KBM-7 (cell line): ENCODE results near the gene HHIPL2.

ENCODE experiments used
- DNase-seq: peaks from one replicate; pipeline ENCODE4 v3.0.0-alpha.2; 2015
- in situ Hi-C: fragments of 300-500 bp; cut with MboI; formaldehyde crosslinking; loops from 2 replicates; pipeline ENCODE4 v1.14.3; 2020; ENCODE audit warnings: low sequenced_read_pairs, low pct_unique_long_range_greater_than_20kb, mixed read lengths

Gene HHIPL2

DNA sequence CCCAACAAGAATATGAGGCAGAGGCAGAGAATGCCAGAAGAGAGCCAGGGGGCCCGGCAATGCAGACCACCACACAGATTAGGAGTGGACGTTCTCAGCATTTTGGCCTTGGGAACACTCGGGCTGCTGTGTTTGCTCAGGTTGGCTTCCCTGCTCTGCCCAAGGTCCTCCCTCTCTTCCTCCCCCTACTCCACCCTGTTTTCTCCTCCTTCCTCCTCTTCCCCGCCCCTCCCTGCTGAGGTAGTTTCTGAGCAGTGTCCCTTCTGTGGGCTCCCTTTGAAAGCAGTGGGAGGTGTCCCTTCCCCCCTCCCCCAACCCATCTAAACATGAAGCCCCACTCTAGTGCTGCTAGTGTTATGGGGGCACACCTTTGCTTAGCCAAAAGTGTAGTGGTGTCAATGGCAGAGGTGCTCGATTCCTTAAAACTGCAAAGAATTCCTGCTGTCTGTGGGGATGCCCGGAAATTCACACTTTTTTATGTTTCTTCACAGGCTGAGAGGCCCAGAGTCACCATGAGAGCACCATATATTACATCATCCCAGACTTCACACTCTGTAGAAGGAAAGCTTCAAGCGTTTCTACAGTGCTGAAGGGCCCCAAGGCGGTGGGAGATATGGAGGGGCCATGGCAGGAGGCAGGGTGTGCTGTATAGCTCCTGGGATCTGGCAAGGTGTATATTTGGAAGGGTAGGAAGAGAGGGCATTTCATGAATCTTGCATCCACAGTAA is at the start of gene HHIPL2:
Gene HHIPL2, minus strand, starts transcription at position 161 of the 728 bp plus-strand sequence. Its CDS starts 60 bp downstream, at position 101.
- in situ Hi-C loops = no loop called here
- no peak for DNase-seq

DNA sequence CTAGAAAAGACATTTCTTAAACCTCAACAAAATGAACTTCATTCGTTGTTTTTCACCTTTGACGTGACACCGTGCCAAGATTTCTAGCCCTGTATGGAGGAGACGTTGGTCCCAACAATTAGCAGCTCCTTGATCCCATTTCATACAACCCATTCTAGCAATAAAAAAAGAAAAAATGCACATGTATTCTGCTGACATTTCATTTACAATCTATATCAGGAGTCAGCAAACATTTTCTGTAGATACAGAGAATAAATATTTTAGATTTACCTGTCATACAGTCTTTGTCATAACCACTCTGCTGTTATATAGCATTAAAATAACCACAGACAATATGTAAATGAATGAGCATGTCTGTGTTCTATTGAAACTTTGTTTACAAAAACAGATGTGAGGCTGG is 48.8 kb upstream of the HHIPL2 start:
- in situ Hi-C loops = no loop called here
- no peak for DNase-seq

DNA sequence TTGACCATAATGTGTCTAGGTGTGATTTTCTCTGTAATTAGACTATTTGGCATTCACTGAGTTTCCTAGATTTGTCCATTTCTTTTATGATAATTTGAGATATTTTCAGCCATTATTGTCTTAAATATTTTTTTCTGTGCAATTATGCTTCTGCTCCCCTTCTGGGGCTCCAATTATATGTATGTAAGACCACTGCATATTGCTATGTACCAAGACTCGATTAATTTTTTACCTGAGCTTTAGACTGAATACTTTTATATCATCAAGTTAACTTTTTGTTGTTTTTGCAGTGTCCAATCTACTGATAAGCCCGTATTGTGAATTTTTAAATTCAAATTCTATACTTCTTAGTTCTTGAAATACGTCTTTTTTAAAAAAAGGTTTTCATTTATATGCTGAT is 46.9 kb upstream of the HHIPL2 start:
- in situ Hi-C loops = no loop called here
- no peak for DNase-seq

GRCh38 chr1:222592171-222592570 is 44.3 kb upstream of the HHIPL2 start:
- in situ Hi-C loops = no loop called here
- DNase-seq = no peak

DNA sequence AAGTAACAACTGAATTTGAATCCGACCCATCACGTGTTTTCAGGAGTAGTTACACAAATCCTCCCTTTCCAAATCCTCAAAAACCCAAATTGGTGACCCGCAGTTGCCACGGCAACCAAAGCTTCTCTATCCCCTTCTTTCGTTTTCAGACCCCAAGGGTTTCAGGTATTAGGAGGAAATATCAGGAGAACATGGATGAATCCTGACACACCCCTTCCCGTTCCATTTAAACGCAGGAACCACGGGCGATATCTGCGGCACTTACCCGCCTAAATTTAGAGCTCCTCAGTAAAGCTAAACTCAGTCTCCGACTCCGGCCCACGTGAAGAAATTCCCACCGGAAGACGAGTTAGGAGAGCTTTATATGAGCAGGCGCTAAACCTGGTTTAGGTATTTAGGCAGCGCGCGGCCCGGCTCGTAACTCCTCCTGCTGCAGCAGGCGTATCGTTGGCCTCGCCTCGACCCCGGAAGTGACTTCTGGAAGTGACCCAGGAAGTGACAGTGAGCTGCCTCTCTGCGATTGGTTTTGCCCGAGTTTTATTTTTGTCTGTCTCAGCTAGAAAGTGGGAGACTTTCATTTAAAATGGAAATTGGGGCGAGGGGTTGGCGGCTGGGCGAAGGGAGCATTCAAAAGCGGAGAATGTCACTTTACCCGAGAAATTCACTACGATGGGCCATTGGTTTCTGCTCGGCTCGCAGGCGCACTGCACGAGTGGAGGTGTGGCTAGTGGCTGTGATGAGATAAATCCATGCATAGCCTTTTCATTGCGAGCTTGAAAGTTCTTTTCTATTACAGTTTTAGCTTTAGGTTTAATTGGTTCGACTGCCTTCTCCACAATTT is 41.8 kb upstream of the HHIPL2 start, which contains the start of gene TAF1A:
Gene TAF1A, minus strand, starts transcription at position 472 of the 841 bp plus-strand sequence.
- peak; percentile 80 for DNase-seq
- in situ Hi-C loops = no loop called here

DNA sequence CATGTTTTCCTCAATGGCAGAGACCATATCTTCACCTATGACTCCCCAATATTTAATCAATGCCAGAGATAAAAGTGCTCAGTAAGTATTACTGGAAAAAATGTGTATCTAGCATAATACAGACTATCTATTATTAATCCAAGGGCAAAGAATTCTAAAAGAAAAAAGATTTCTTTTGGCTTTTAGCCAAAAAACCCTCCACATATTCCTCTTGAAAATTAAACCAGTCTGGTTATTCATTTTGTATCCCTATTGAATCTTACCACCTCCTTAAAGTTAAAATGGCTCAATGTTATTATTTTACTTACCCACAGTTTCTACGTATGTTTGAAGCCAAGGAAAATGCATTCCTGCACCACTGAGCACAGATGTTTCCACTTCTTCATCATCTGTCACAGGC is 40.2 kb upstream of the HHIPL2 start:
- DNase-seq = no peak
- in situ Hi-C loops = no loop called here

GRCh38 chr1:222586842-222587241 is 38.9 kb upstream of the HHIPL2 start:
- in situ Hi-C loops = no loop called here

GRCh38 chr1:222583079-222583478 is 35.2 kb upstream of the HHIPL2 start:
- DNase-seq = peak; percentile 26
- in situ Hi-C loops = no loop called here

More at GRCh38 chr1:222586842-222587241, 38.9 kb upstream of the HHIPL2 start:
- no peak for DNase-seq

GRCh38 chr1:222582099-222582774 is 34.3 kb upstream of the HHIPL2 start:
- no peak for DNase-seq
- in situ Hi-C loops = no loop called here

DNA sequence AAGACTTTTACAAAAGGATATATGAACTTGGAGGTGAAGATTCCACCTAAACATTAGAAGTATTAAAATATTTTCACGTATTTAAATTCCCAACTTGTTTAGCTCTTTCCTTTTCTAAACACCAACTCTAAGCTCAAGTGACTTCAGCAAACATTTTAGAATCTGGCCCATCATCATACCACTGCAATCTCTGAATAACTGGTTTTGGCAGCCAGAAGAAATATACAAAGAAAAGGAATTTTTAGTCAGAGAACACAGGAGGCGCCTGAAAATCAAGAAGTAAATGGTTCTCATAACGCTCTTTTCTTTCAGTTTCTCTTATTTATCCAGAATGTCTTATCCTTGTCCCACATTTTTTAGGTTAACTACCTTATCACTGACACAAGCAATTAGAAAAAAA is 31.4 kb upstream of the HHIPL2 start:
- in situ Hi-C loops = no loop called here
- DNase-seq = no peak

DNA sequence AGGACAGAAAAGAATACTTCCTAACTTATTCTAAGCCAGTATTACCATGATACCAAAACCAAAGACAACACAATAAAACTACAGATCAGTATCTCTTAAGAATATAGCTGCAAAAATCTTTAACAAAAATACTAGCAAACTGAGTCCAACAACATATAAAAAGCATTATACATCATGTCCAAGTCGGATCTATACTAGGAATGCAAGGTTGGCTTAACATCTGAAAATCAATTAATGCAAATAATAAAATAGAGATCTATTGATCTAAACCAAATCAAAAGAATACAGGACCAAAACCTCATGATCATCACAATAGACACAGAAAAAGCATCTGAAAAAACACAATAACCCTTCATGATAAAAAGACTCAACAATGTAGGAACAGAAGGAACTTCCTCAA is 22.9 kb upstream of the HHIPL2 start:
- in situ Hi-C loops = no loop called here
- DNase-seq = no peak

DNA sequence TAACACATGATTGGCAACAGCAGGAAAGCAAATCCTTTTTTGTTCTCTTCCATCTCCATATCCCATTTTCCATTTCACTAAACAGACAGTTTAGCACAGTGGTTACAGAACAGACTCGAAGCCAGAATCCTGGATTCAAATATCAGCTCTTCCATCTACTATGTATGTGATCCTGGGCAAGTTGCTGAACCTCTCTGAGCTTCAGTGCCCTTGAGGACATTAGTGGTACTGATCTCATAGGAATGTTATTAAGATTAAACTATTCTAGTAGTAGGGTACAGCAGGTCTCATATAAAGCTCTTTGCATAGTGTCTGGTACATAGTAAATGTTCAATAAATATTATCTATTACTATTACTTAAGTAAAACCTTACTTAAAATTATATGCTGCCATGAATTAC is 13.8 kb upstream of the HHIPL2 start:
- DNase-seq = no peak
- in situ Hi-C loops = no loop called here

DNA sequence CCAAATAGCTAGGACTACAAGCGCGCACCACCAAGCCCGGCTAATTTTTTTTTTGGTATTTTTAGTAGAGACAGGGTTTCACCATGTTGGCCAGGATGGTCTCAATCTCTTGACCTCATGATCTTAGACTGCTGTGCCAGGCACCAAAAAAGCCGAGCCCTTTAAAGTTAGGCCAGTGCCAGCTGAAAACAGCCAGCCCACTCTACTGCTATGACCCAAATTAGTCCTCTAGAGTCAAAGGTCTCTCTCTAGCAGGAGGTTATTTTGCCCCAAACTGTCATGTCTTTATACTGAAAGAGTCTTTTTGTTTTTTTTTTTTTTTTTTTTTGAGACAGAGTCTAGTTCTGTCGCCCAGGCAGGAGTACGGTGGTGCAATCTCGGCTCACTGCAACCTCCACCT is 9.7 kb upstream of the HHIPL2 start:
- no peak for DNase-seq
- in situ Hi-C loops = no loop called here

GRCh38 chr1:222557148-222557547 is 9.2 kb upstream of the HHIPL2 start:
- no peak for DNase-seq
- in situ Hi-C loops = no loop called here

GRCh38 chr1:222555992-222556615 is 8.2 kb upstream of the HHIPL2 start:
- in situ Hi-C loops = no loop called here
- DNase-seq = no peak

- no peak for DNase-seq
- in situ Hi-C loops = no loop called here
Observed at GRCh38 chr1:222554177-222554576, 6.3 kb upstream of the HHIPL2 start.

- in situ Hi-C loops = no loop called here
- DNase-seq = no peak
Observed at GRCh38 chr1:222552882-222553281, 5.0 kb upstream of the HHIPL2 start.

GRCh38 chr1:222547260-222547614 is 667 bp downstream of the HHIPL2 start:
- DNase-seq = no peak
- in situ Hi-C loops = no loop called here

- in situ Hi-C loops = no loop called here
- DNase-seq = peak; percentile 14
Observed at GRCh38 chr1:222546548-222547259, 1.2 kb downstream of the HHIPL2 start.
